HG03521 (cell line): ENCODE results near the gene APOBEC3C.
"Not testable (repeated sequence)": the region's sequence is repeated elsewhere in the genome, so short reads cannot be mapped to it uniquely, and the experiment has no call there.

Experiments used
- ATAC-seq: cut with Tn5 transposase; IDR thresholded peaks from one replicate; pipeline ENCODE4 v1.9.1; 2021; ENCODE audit warnings: mild to moderate bottlenecking, moderate library complexity; ENCODE audit not compliant: unreplicated experiment

Gene APOBEC3C

GRCh38 chr22:38981992-38982927 lies 31.8 kb upstream of the APOBEC3C start, which contains the start of gene APOBEC3B:
Gene APOBEC3B, plus strand, starts transcription at chr22:38982347. Its CDS starts 107 bp downstream, at chr22:38982454.
- ATAC-seq, result peak; percentile 47

- ATAC-seq, result no peak
Observed at GRCh38 chr22:38984224-38984623, 29.8 kb upstream of the APOBEC3C start.

GRCh38 chr22:38984784-38985757 lies 29.0 kb upstream of the APOBEC3C start:
- peak; percentile 66 for ATAC-seq

- no peak for ATAC-seq
Observed at GRCh38 chr22:38986629-38987028, 27.4 kb upstream of the APOBEC3C start.

GRCh38 chr22:38987171-38987895 lies 26.7 kb upstream of the APOBEC3C start:
- ATAC-seq, result no peak

GRCh38 chr22:38989466-38989865 lies 24.6 kb upstream of the APOBEC3C start:
- ATAC-seq, result no peak

- not testable (repeated sequence) for ATAC-seq
Observed at GRCh38 chr22:38992871-38993371, 21.1 kb upstream of the APOBEC3C start.

- no peak for ATAC-seq
Observed at GRCh38 chr22:38996105-38996504, 18.0 kb upstream of the APOBEC3C start.

- ATAC-seq, result no peak
Observed at GRCh38 chr22:38997518-38997917, 16.5 kb upstream of the APOBEC3C start.

GRCh38 chr22:39003165-39003638 lies 10.9 kb upstream of the APOBEC3C start:
- no peak for ATAC-seq

GRCh38 chr22:39007177-39007576 lies 6.9 kb upstream of the APOBEC3C start:
- no peak for ATAC-seq

GRCh38 chr22:39008271-39008850 lies 5.7 kb upstream of the APOBEC3C start:
- ATAC-seq, result not testable (repeated sequence)

- ATAC-seq, result no peak
Observed at GRCh38 chr22:39010946-39011345, 3.1 kb upstream of the APOBEC3C start.

GRCh38 chr22:39012533-39013511 lies 1.2 kb upstream of the APOBEC3C start:
- no peak for ATAC-seq

GRCh38 chr22:39013561-39013941 lies 506 bp upstream of the APOBEC3C start:
- ATAC-seq, result not testable (repeated sequence)

- not testable (repeated sequence) for ATAC-seq
Observed at GRCh38 chr22:39014723-39015121, 665 bp downstream of the APOBEC3C start.

- ATAC-seq, result no peak
Observed at GRCh38 chr22:39016592-39016991, 2.5 kb downstream of the APOBEC3C start.

GRCh38 chr22:39017596-39018365 lies 3.7 kb downstream of the APOBEC3C start:
- ATAC-seq, result no peak
